Measurements from ENCODE around the gene SLC25A28. TPM values are rescaled to one million over a fixed set of nuclear protein-coding genes. Genes with fewer than 3 reads are reported as not detected.

Gene SLC25A28
- total RNA-seq, 1 experiment from 2014 or later, result 24.2 TPM

DNA sequence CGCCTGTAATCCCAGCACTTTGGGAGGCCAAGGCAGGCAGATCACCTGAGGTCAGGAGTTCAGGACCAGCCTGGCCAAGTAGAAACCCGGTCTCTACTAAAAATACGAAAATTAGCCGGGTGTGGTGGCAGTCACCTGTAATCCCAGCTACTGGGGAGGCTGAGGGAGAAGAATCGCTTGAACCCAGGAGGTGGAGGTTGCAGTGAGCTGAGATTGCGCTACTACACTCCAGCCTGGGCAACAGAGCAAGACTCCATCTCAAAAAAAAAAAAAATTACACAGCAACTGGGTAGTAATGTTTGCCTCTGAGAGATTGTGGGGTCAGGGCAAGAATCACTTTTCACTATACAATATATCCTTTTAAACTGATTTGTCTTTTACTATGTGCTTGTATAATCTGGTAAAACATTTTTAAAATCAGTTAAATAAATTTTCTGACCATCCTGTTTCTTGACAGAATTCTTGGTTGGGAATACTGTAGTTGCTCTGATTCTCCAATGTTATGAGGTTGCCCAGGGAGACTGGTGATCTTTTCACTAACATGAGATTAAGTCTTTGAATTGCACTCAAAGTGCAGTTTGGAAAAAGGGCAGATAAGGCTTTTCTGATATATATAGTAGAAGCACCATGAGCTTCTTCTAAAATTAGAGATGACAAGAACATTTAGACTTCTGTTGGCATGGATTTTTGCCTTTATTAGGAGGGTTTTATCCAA lies 40.6 kb upstream of the SLC25A28 start:
- Mint-ChIP-seq H3K4me3 (ENCODE audit: low read depth, unreplicated experiment) (no peak overlapping the region), H3K4me1 (ENCODE audit: low read depth, unreplicated experiment) (peaks cover 11% of the 10 kb centered on the region), H3K36me3 (ENCODE audit: insufficient read depth, unreplicated experiment) (peaks cover 25% of the 10 kb centered on the region), H3K27me3 (ENCODE audit: unreplicated experiment) (peaks cover 27% of the 10 kb centered on the region), H3K27ac (ENCODE audit: unreplicated experiment) (no peak overlapping the region), H3K9me3 (ENCODE audit: low read depth, unreplicated experiment) (no peaks in the 10 kb centered on the region)
- DNase-seq, result no peak
- intact Hi-C loops (cut with micrococcal nuclease; ENCODE audit: unreplicated experiment), result no loop called here
- TF ChIP-seq, protein P1, sequence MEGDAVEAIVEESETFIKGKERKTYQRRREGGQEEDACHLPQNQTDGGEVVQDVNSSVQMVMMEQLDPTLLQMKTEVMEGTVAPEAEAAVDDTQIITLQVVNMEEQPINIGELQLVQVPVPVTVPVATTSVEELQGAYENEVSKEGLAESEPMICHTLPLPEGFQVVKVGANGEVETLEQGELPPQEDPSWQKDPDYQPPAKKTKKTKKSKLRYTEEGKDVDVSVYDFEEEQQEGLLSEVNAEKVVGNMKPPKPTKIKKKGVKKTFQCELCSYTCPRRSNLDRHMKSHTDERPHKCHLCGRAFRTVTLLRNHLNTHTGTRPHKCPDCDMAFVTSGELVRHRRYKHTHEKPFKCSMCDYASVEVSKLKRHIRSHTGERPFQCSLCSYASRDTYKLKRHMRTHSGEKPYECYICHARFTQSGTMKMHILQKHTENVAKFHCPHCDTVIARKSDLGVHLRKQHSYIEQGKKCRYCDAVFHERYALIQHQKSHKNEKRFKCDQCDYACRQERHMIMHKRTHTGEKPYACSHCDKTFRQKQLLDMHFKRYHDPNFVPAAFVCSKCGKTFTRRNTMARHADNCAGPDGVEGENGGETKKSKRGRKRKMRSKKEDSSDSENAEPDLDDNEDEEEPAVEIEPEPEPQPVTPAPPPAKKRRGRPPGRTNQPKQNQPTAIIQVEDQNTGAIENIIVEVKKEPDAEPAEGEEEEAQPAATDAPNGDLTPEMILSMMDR (IDR thresholded peaks at IDR 0.05; ENCODE audit: unreplicated experiment), result no peak
- BruUV-seq (replicated peaks), result no TSS peak
- CTCF ChIA-PET, result no interaction called here

GRCh38 chr10:99659868-99660366 lies 39.7 kb upstream of the SLC25A28 start:
- no peak for DNase-seq
- H3K4me1 Mint-ChIP-seq (ENCODE audit: low read depth, unreplicated experiment), result peaks cover 11% of the 10 kb centered on the region
- CTCF ChIA-PET, result no interaction called here
- intact Hi-C loops (cut with micrococcal nuclease; ENCODE audit: unreplicated experiment), result no loop called here
- peak overlapping the region; percentile 55 for H3K27ac Mint-ChIP-seq (ENCODE audit: unreplicated experiment)
- peaks cover 25% of the 10 kb centered on the region for H3K36me3 Mint-ChIP-seq (ENCODE audit: insufficient read depth, unreplicated experiment)
- no TSS peak for BruUV-seq (replicated peaks)
- H3K4me3 Mint-ChIP-seq (ENCODE audit: low read depth, unreplicated experiment), result peak overlapping the region; percentile 83
- peaks cover 30% of the 10 kb centered on the region for H3K27me3 Mint-ChIP-seq (ENCODE audit: unreplicated experiment)
- no peaks in the 10 kb centered on the region for H3K9me3 Mint-ChIP-seq (ENCODE audit: low read depth, unreplicated experiment)
- TF ChIP-seq, protein P1 (IDR thresholded peaks at IDR 0.05; ENCODE audit: unreplicated experiment), result no peak

GRCh38 chr10:99659031-99659867 lies 39.0 kb upstream of the SLC25A28 start, which contains the start of gene ENTPD7:
TSS of gene ENTPD7 (plus strand) at chr10:99659509. CDS start at chr10:99659957, 448 bp downstream.
- Mint-ChIP-seq H3K27ac (ENCODE audit: unreplicated experiment) (peak within 1 kb of the TSS; percentile 55), H3K36me3 (ENCODE audit: insufficient read depth, unreplicated experiment) (peaks cover 25% of the 10 kb centered on the region), H3K27me3 (ENCODE audit: unreplicated experiment) (peaks cover 30% of the 10 kb centered on the region), H3K4me1 (ENCODE audit: low read depth, unreplicated experiment) (peaks cover 11% of the 10 kb centered on the region), H3K9me3 (ENCODE audit: low read depth, unreplicated experiment) (no peaks in the 10 kb centered on the region), H3K4me3 (ENCODE audit: low read depth, unreplicated experiment) (peak within 1 kb of the TSS; percentile 83)
- peak; percentile 92 for DNase-seq
- TF ChIP-seq, protein P1 (IDR thresholded peaks at IDR 0.05; ENCODE audit: unreplicated experiment), result no peak
- no TSS peak for BruUV-seq (replicated peaks)
- intact Hi-C loops (cut with micrococcal nuclease; ENCODE audit: unreplicated experiment), result no loop called here
- CTCF ChIA-PET, result no interaction called here

- Mint-ChIP-seq H3K4me1 (ENCODE audit: low read depth, unreplicated experiment) (peaks cover 11% of the 10 kb centered on the region), H3K27ac (ENCODE audit: unreplicated experiment) (peak overlapping the region; percentile 55), H3K9me3 (ENCODE audit: low read depth, unreplicated experiment) (no peaks in the 10 kb centered on the region), H3K27me3 (ENCODE audit: unreplicated experiment) (peaks cover 30% of the 10 kb centered on the region), H3K4me3 (ENCODE audit: low read depth, unreplicated experiment) (peak overlapping the region; percentile 83), H3K36me3 (ENCODE audit: insufficient read depth, unreplicated experiment) (peaks cover 22% of the 10 kb centered on the region)
- intact Hi-C loops (cut with micrococcal nuclease; ENCODE audit: unreplicated experiment), result no loop called here
- CTCF ChIA-PET, result no interaction called here
- no peak for DNase-seq
- no TSS peak for BruUV-seq (replicated peaks)
- TF ChIP-seq, protein P1 (IDR thresholded peaks at IDR 0.05; ENCODE audit: unreplicated experiment), result no peak
Measured at GRCh38 chr10:99658622-99659030, 38.4 kb upstream of the SLC25A28 start.
